ENCODE results near the gene EEIG2. TPM values are rescaled to one million over a fixed set of nuclear protein-coding genes. Genes with fewer than 3 reads are reported as not detected.
"Not testable (repeated sequence)": the region's sequence is repeated elsewhere in the genome, so short reads cannot be mapped to it uniquely, and the experiment has no call there.

EEIG2 gene
- 13.7 to 14.2 TPM (median 13.8 TPM) in 3 replicates for total RNA-seq
- long read RNA-seq, full-length matches to known transcripts: 5 of 7 reads
- long read RNA-seq, partial matches to known transcripts: 0 of 7 reads
- long read RNA-seq, other reads (novel, unspliced or antisense): 2 of 7 reads

DNA sequence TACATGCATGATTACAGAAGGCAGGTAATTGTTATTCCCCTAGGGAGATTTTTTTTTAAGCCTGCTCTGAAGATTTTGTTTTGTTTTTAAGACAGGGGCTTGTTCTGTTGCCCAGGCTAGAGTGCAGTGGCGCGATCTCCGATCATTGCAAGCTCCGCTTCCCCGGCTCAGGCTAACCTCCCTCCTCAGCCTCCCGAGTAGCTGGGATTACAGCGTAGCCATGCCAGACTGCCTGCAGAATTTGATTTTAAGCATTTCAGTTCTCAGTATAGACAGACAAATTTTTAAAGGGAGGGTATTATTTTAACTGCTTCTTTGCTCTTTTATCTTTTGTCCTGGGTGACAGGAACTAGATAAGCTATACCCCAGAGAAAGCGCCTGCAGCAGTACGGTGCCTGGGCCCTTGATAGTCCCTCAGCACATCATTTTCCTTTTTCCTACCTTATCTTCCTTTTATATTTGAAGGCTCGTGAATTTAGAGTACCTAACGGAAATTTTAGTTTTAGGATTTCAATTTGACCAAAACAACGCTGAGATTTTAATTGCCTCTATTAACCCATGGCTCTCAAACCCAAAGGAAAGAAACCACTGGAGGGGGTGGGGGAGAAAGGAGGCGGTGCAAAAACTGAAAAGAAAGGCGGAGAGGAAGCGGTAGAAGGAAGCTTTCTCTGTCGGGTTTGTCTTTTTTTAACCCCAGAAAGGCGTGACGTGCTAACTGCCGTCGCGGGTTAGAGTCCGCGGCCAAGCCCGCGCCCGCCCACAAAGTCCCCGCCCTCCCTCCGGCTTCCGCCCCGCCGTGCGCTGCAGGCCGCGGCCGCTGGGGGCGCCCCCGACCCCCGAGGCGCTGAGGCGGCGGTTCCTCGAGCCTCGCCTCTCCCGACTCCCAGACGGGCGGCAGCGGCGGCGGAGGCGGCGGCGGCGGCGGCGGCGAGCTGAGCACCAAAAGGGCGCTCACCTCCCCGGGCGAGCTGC lies at the start of gene EEIG2:
EEIG2 (plus strand) TSS at position 886 of the 972 bp plus-strand sequence. CDS start 329 bp downstream, outside the sequence.
- peak; percentile 83 for TF ChIP-seq CTCF (IDR thresholded peaks at IDR 0.05)
- H3K27me3 Mint-ChIP-seq (ENCODE audit: low read depth): no peaks in the 10 kb centered on the region
- DNase-seq (ENCODE audit: low spot score): peak; percentile 88
- peak within 1 kb of the TSS; percentile 92 for H3K4me3 Mint-ChIP-seq (ENCODE audit: unreplicated experiment)
- no peaks in the 10 kb centered on the region for H3K36me3 Mint-ChIP-seq (ENCODE audit: low read depth)
- peak within 1 kb of the TSS; percentile 89 for H3K27ac Mint-ChIP-seq (ENCODE audit: unreplicated experiment)
- H3K4me1 Mint-ChIP-seq (ENCODE audit: low read depth): peaks cover 21% of the 10 kb centered on the region
- H3K9me3 Mint-ChIP-seq (ENCODE audit: low read depth): no peaks in the 10 kb centered on the region

DNA sequence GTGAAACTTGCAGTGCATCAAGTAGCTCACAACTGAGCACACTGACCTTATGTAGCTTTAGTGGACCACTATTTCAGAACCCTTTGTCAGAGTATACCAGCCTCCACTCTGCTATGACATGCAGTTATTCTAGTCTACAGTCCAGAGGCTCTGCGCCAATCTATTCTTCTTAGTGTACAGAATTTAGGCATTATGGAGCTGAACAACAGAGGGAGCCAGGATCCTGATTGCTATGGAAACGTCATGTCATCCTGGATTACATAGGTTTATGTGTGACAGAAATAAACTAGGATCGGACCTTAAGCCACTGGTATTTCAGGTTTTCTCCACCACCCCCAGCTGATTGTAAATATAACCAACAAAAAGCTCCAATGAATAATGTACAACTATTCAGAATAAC lies 48.1 kb upstream of the EEIG2 start:
- Mint-ChIP-seq H3K27ac (ENCODE audit: unreplicated experiment) (no peak overlapping the region), H3K9me3 (ENCODE audit: low read depth) (peaks cover 2% of the 10 kb centered on the region), H3K27me3 (ENCODE audit: low read depth) (no peaks in the 10 kb centered on the region), H3K4me1 (ENCODE audit: low read depth) (no peaks in the 10 kb centered on the region), H3K4me3 (ENCODE audit: unreplicated experiment) (no peak overlapping the region), H3K36me3 (ENCODE audit: low read depth) (peaks cover 2% of the 10 kb centered on the region)
- DNase-seq (ENCODE audit: low spot score): no peak
- no peak for TF ChIP-seq CTCF (IDR thresholded peaks at IDR 0.05)

DNA sequence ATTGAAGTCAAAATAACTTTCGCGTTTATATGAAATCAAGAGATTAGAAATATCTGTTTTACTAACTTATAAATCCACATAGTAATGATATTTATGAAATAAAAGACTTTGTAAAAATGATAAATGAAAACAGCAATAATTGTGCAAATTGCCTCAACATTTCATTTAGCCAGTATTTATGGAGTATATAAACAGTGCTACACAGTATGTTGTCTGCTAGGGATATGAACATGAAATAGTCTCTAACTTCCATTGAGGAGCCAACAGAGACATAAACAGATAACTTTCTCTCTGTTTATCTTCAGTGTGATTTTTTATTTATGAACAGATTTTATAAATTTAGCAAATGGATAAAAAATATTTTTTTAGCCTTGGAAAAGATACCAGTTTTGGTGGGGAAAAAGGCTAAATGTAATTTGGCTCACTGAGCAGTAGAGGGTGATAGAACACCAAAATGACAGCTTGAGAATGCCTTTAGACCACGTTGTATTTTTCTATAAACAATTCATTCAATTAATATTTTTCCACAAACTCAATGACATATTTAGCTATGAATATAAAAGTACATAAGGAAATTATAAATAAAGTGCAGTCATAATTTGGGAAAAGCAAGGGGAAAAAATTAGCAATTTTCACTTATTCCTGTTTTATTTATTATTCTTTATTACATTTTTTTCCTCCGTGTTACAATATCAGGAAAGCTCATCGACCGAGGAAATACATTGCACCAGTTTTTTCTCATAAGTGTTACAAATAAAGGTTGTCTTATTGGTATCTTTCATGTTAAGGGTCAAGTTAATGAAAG lies 47.5 kb upstream of the EEIG2 start:
- H3K4me3 Mint-ChIP-seq (ENCODE audit: unreplicated experiment): no peak overlapping the region
- no peaks in the 10 kb centered on the region for H3K27me3 Mint-ChIP-seq (ENCODE audit: low read depth)
- H3K4me1 Mint-ChIP-seq (ENCODE audit: low read depth): no peaks in the 10 kb centered on the region
- H3K9me3 Mint-ChIP-seq (ENCODE audit: low read depth): peaks cover 5% of the 10 kb centered on the region
- H3K36me3 Mint-ChIP-seq (ENCODE audit: low read depth): peaks cover 2% of the 10 kb centered on the region
- H3K27ac Mint-ChIP-seq (ENCODE audit: unreplicated experiment): no peak overlapping the region
- peak; percentile 99 for TF ChIP-seq CTCF (IDR thresholded peaks at IDR 0.05)
- no peak for DNase-seq (ENCODE audit: low spot score)

DNA sequence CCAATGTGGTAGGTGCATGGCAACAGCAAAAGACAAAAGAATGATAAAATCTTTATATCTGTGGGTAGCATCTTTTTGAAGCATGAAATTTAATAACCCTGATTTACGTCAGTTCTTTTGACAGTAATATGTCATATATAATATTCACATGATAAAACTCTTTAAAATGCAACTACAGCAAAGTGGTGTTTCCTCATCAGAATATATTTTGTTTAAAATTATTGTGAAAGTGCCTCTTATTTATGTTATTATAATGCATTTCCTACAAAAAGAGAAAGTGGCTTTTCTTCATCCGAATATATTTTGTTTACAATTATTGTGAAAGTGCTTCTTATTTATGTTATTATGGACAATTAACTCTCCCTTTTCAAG lies 46.9 kb upstream of the EEIG2 start:
- Mint-ChIP-seq H3K27ac (ENCODE audit: unreplicated experiment) (no peak overlapping the region), H3K4me3 (ENCODE audit: unreplicated experiment) (no peak overlapping the region), H3K27me3 (ENCODE audit: low read depth) (peaks cover 1% of the 10 kb centered on the region), H3K4me1 (ENCODE audit: low read depth) (no peaks in the 10 kb centered on the region), H3K9me3 (ENCODE audit: low read depth) (peaks cover 5% of the 10 kb centered on the region), H3K36me3 (ENCODE audit: low read depth) (peaks cover 2% of the 10 kb centered on the region)
- no peak for DNase-seq (ENCODE audit: low spot score)
- no peak for TF ChIP-seq CTCF (IDR thresholded peaks at IDR 0.05)

DNA sequence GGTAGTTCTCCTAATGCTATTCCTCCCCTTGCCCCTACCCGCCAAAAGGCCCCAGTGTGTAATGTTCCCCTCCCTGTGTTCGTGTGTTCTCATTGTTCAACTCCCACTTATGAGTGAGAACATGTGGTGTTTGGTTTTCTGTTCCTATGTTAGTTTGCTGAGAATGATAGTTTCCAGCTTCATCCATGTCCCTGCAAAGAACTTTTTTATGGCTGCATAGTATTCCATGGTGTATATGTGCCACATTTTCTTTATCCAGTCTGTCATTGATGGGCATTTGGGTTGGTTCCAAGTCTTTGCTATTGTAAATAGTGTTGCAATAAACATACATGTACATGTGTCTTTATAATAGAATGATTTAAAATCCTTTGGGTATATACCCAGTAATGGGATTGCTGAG lies 46.0 kb upstream of the EEIG2 start:
- not testable (repeated sequence) for H3K27me3 Mint-ChIP-seq (ENCODE audit: low read depth); H3K36me3 Mint-ChIP-seq (ENCODE audit: low read depth); H3K4me3 Mint-ChIP-seq (ENCODE audit: unreplicated experiment); H3K4me1 Mint-ChIP-seq (ENCODE audit: low read depth); H3K9me3 Mint-ChIP-seq (ENCODE audit: low read depth); DNase-seq (ENCODE audit: low spot score); H3K27ac Mint-ChIP-seq (ENCODE audit: unreplicated experiment)

- H3K4me1 Mint-ChIP-seq (ENCODE audit: low read depth); H3K4me3 Mint-ChIP-seq (ENCODE audit: unreplicated experiment); H3K27ac Mint-ChIP-seq (ENCODE audit: unreplicated experiment); H3K36me3 Mint-ChIP-seq (ENCODE audit: low read depth); DNase-seq (ENCODE audit: low spot score): not testable (repeated sequence)
- Mint-ChIP-seq H3K9me3 (ENCODE audit: low read depth) (peaks cover 10% of the 10 kb centered on the region), H3K27me3 (ENCODE audit: low read depth) (peaks cover 11% of the 10 kb centered on the region)
Observed at GRCh38 chr1:108517301-108517897, 42.5 kb upstream of the EEIG2 start.

All from chondrocyte (in vitro differentiated cells).